Measurements from ENCODE around the gene SLC51A. TPM values are rescaled to one million over a fixed set of nuclear protein-coding genes. Genes with fewer than 3 reads are reported as not detected.
A peak's percentile ranks its signal among the peaks of the same experiment; 100 is the strongest.

The SLC51A gene
- total and polyA plus RNA-seq, 12 donors, result 1.2 to 73.1 (median 12.7) TPM

- H3K27ac ChIP-seq, result peak overlapping the region in 4 of 5 donors; percentile 65 to 82 (median 80)
- 8 to 12% (median 10%) methylated on average over 14 to 19 of the region's 19 CpGs for WGBS, 4 donors
- H3K4me3 ChIP-seq, result peak overlapping the region in 1 of 4 donors; percentile 44
- intact Hi-C loops (cut with DNase I), result no loop called here
- no peaks in the 10 kb centered on the region for H3K27me3 ChIP-seq
- no peaks in the 10 kb centered on the region for H3K9me3 ChIP-seq (replicated peaks in 1 of 3)
- peak; percentile 80 to 95 (median 91) for DNase-seq
- no peaks in the 10 kb centered on the region for H3K36me3 ChIP-seq (replicated peaks in 1 of 2)
- TF ChIP-seq, protein P1, sequence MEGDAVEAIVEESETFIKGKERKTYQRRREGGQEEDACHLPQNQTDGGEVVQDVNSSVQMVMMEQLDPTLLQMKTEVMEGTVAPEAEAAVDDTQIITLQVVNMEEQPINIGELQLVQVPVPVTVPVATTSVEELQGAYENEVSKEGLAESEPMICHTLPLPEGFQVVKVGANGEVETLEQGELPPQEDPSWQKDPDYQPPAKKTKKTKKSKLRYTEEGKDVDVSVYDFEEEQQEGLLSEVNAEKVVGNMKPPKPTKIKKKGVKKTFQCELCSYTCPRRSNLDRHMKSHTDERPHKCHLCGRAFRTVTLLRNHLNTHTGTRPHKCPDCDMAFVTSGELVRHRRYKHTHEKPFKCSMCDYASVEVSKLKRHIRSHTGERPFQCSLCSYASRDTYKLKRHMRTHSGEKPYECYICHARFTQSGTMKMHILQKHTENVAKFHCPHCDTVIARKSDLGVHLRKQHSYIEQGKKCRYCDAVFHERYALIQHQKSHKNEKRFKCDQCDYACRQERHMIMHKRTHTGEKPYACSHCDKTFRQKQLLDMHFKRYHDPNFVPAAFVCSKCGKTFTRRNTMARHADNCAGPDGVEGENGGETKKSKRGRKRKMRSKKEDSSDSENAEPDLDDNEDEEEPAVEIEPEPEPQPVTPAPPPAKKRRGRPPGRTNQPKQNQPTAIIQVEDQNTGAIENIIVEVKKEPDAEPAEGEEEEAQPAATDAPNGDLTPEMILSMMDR (IDR thresholded peaks at IDR 0.05), result no peak
- TF ChIP-seq POLR2A (IDR thresholded peaks at IDR 0.05), result peak in 1 of 2 donors; percentile 65
- H3K4me1 ChIP-seq (replicated peaks in 1 of 2), result peaks cover 17 to 31% of the 10 kb centered on the region in 2 donors
Measured at GRCh38 chr3:196219194-196219969, 3.0 kb downstream of the SLC51A start.

DNA sequence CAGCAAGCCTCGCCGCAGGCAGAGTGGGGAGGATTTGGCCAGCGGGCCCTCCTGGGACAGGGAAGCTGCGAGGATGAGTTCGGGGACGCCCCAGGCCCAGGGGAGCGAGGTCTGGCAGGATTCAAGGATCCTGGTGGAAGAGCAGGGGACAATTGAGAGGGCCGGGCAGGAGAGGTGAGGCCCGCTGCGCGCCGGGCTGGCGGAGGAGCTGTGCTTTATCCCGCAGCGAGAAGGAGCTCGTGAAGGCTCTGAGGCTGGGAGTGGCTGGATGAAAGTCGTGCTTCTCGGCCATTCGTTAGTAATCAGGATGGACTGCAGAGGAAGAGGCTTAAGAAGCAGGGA lies 3.6 kb downstream of the SLC51A start:
- Histone ChIP-seq H3K27me3 (no peaks in the 10 kb centered on the region), H3K9me3 (replicated peaks in 1 of 3) (no peaks in the 10 kb centered on the region), H3K36me3 (replicated peaks in 1 of 2) (no peaks in the 10 kb centered on the region), H3K4me1 (replicated peaks in 1 of 2) (peaks cover 11 to 26% of the 10 kb centered on the region in 2 donors), H3K27ac (peak overlapping the region in 3 of 5 donors; percentile 65 to 82 (median 79)), H3K4me3 (no peak overlapping the region)
- intact Hi-C loops (cut with DNase I), result no loop called here
- no peak for TF ChIP-seq POLR2A (IDR thresholded peaks at IDR 0.05)
- TF ChIP-seq, protein P1 (IDR thresholded peaks at IDR 0.05), result no peak
- no peak for DNase-seq
- 86 to 93% (median 87%) methylated on average over 19 of the region's 19 CpGs for WGBS, 4 donors

DNA sequence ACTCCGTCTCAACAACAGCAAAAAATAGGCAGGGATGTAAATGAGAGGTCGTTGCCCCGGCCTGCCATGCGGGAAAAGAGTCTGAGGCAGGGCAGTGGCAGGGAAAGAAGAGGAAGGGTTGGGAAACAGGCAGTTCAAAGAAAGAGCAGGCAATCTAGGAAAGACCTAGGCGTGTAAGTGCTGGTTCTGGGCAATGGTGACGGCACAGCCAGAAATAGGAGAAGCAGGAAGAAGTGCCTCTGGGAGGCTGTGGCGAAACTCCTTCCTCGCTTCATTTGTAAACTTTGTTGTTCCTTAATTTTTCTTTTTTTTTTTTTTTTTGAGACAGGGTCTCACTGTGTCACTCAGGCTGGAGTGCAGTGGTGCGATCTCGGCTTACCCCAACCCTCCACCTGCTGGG lies 4.3 kb downstream of the SLC51A start:
- DNase-seq, result peak in 1 of 7 donors; percentile 50

GRCh38 chr3:196220991-196221390 lies 4.7 kb downstream of the SLC51A start:
- Histone ChIP-seq H3K27ac (no peak overlapping the region), H3K27me3 (no peaks in the 10 kb centered on the region), H3K4me3 (no peak overlapping the region), H3K9me3 (replicated peaks in 1 of 3) (no peaks in the 10 kb centered on the region), H3K36me3 (replicated peaks in 1 of 2) (no peaks in the 10 kb centered on the region), H3K4me1 (replicated peaks in 1 of 2) (peaks cover 7 to 20% of the 10 kb centered on the region in 2 donors)
- DNase-seq, result no peak
- 77 to 84% (median 81%) methylated on average over 7 of the region's 7 CpGs for WGBS, 4 donors
- intact Hi-C loops (cut with DNase I), result no loop called here
- no peak for TF ChIP-seq POLR2A (IDR thresholded peaks at IDR 0.05)
- TF ChIP-seq, protein P1 (IDR thresholded peaks at IDR 0.05), result no peak

More for the DNA sequence above, 4.3 kb downstream of the SLC51A start:
- 78 to 88% (median 82%) methylated on average over 10 of the region's 10 CpGs for whole genome bisulfite sequencing, 4 donors
- intact Hi-C loops (cut with DNase I), result no loop called here
- TF ChIP-seq, protein P1 (IDR thresholded peaks at IDR 0.05), result no peak
- TF ChIP-seq POLR2A (IDR thresholded peaks at IDR 0.05), result no peak
- no peaks in the 10 kb centered on the region for H3K27me3 ChIP-seq
- no peaks in the 10 kb centered on the region for H3K36me3 ChIP-seq (replicated peaks in 1 of 2)
- peak overlapping the region in 1 of 5 donors; percentile 28 for H3K27ac ChIP-seq
- no peaks in the 10 kb centered on the region for H3K9me3 ChIP-seq (replicated peaks in 1 of 3)
- no peak overlapping the region for H3K4me3 ChIP-seq
- peaks cover 7 to 20% of the 10 kb centered on the region in 2 donors for H3K4me1 ChIP-seq (replicated peaks in 1 of 2)
